GM12878 (cell line): ENCODE data around the gene SMIM27. TPM values are rescaled to one million over a fixed set of nuclear protein-coding genes. Genes with fewer than 3 reads are reported as not detected.
A peak's percentile ranks its signal among the peaks of the same experiment; 100 is the strongest.

Source experiments
- ATAC-seq: fragments of 200-7000 bp; cut with Tn5 transposase; 3 replicates; pipeline ENCODE4 v1.9.1; 2020; ENCODE audit warnings: mild to moderate bottlenecking, moderate library complexity
- BruUV-seq: library from RNA; stranded (reverse); fragments of 400-500 nt; replicated peaks from 2 replicates; lab custom pipeline; 2021; lab: Mats Ljungman, UMichigan
- CTCF ChIA-PET: fragments of 300-600 bp; sonication (Branson Sonifier 250); formaldehyde crosslinking; extraction: SDS; loops from one replicate; lab custom pipeline; 2021; ENCODE audit warnings: inconsistent platforms; lab: Yijun Ruan, JAX
- POLR2A ChIA-PET: fragments of 350-600 bp; formaldehyde crosslinking; extraction: SDS; loops from one replicate; lab custom pipeline; 2021; ENCODE audit warnings: inconsistent platforms; lab: Charles Lee
- RAD21 ChIA-PET: fragments of 300-600 bp; sonication (Branson Sonifier 250); formaldehyde crosslinking; loops from one replicate; lab custom pipeline; 2023; ENCODE audit warnings: antibody characterized with exemption; ENCODE audit not compliant: unreplicated experiment; lab: Charles Lee
- SMC1A ChIA-PET: fragments of 300-600 bp; sonication (Branson Sonifier 250); formaldehyde crosslinking; loops from one replicate; lab custom pipeline; 2023; ENCODE audit not compliant: unreplicated experiment, uncharacterized antibody; lab: Charles Lee
- DNase-seq: peaks from one replicate; pipeline ENCODE4 v3.0.0-alpha.2; 2011; ENCODE audit warnings: low read depth, low spot score
- FAIRE-seq: peaks from 3 replicates; lab custom pipeline; 2011; peaks lifted over from hg19 to GRCh38; lab: Jason Lieb, UNC
- H2AFZ ChIP-seq: 2 replicates; pipeline ENCODE4 v1.6.0; 2011; ENCODE audit warnings: low read depth, low read length, control low read depth; ENCODE audit not compliant: control insufficient read depth
- H3K27ac ChIP-seq: 2 replicates; pipeline ENCODE4 v1.5.1; 2011; ENCODE audit warnings: control low read depth; ENCODE audit not compliant: control insufficient read depth, insufficient read depth
- H3K27me3 ChIP-seq, 2 experiments: replicated peaks in 1 of 2; 2 replicates each; pipeline versions ENCODE4 v1.6.0 to v1.6.1; 2011; ENCODE audit warnings: low read length in 1 of 2; ENCODE audit not compliant: control insufficient read depth in 2 of 2, insufficient read depth in 2 of 2
- H3K36me3 ChIP-seq, 2 experiments: 2 replicates each; pipeline ENCODE4 v1.5.1; 2011; ENCODE audit warnings: low read length in 1 of 2; ENCODE audit not compliant: control insufficient read depth in 2 of 2, insufficient read depth in 2 of 2
- H3K4me1 ChIP-seq: 2 replicates; pipeline ENCODE4 v1.6.1; 2011; ENCODE audit warnings: mild to moderate bottlenecking, low read length, moderate library complexity, mixed read lengths; ENCODE audit not compliant: control insufficient read depth, insufficient read depth
- H3K4me2 ChIP-seq: 2 replicates; pipeline ENCODE4 v1.6.0; 2011; ENCODE audit warnings: control low read depth; ENCODE audit not compliant: control insufficient read depth, insufficient read depth
- H3K4me3 ChIP-seq: fragments of 200-600 bp; sonication (generic); 2 replicates; pipeline ENCODE4 v1.5.1; 2016
- H3K79me2 ChIP-seq: 2 replicates; pipeline ENCODE4 v1.6.0; 2011; ENCODE audit warnings: low read length; ENCODE audit not compliant: control insufficient read depth, insufficient read depth
- H3K9ac ChIP-seq: 2 replicates; pipeline ENCODE4 v1.8.0; 2011; ENCODE audit warnings: low read length, control low read depth, mixed read lengths; ENCODE audit not compliant: control insufficient read depth, insufficient read depth
- H3K9me3 ChIP-seq: replicated peaks from 3 replicates; pipeline ENCODE4 v1.5.1; 2011; ENCODE audit warnings: mild to moderate bottlenecking, low read length; ENCODE audit not compliant: control insufficient read depth, insufficient read depth
- H4K20me1 ChIP-seq: 2 replicates; pipeline ENCODE4 v1.6.0; 2011; ENCODE audit not compliant: control insufficient read depth, insufficient read depth
- ASH2L ChIP-seq: fragments of 300-600, 200-600 bp; sonication (generic); IDR thresholded peaks from 2 replicates; pipeline ENCODE4 v1.6.1; 2017; ENCODE audit warnings: low read depth, mild to moderate bottlenecking, borderline replicate concordance
- ATF7 ChIP-seq: fragments of 450-650 bp; IDR thresholded peaks from 2 replicates; pipeline ENCODE4 v1.6.1; 2016; ENCODE audit warnings: low read depth, mild to moderate bottlenecking
- BHLHE40 ChIP-seq, 2 experiments: fragments of 450-650 bp in 1 of 2; IDR thresholded peaks; 2 replicates each; pipeline ENCODE4 v1.6.1; 2011 to 2017; ENCODE audit warnings: low read depth in 2 of 2, borderline replicate concordance in 1 of 2, improper control_type of control experiment in 1 of 2, low read length in 1 of 2, mild to moderate bottlenecking in 1 of 2
- BRCA1 ChIP-seq: IDR thresholded peaks from 2 replicates; pipeline ENCODE4 v1.6.1; 2011; ENCODE audit warnings: low read depth, low read length, improper control_type of control experiment
- CTCF ChIP-seq, 3 experiments: IDR thresholded peaks in 2 of 3; conservative IDR thresholded peaks in 1 of 3; 2 replicates each; pipeline ENCODE4 v1.5.1; 2011; ENCODE audit warnings: low read depth in 3 of 3, low read length in 3 of 3, mild to moderate bottlenecking in 3 of 3, control low read depth in 2 of 3, moderate library complexity in 2 of 3, inconsistent platforms in 1 of 3, mixed read lengths in 1 of 3; ENCODE audit not compliant: control insufficient read depth in 2 of 3, insufficient read depth in 1 of 3; ENCODE audit errors: extremely low read depth in 1 of 3
- FOXK2 ChIP-seq: fragments of 450-650 bp; IDR thresholded peaks from 2 replicates; pipeline ENCODE4 v1.6.1; 2017; ENCODE audit warnings: mild to moderate bottlenecking, moderate library complexity
- MEF2B ChIP-seq: fragments of 450-650 bp; IDR thresholded peaks from 2 replicates; pipeline ENCODE4 v1.6.1; 2018; ENCODE audit warnings: mild to moderate bottlenecking, moderate library complexity; ENCODE audit not compliant: partially characterized antibody, poor library complexity, severe bottlenecking
- NFIC ChIP-seq: IDR thresholded peaks from 2 replicates; pipeline ENCODE4 v1.6.1; 2012; ENCODE audit warnings: low read depth, mild to moderate bottlenecking, inconsistent platforms, low read length, moderate library complexity
- PML ChIP-seq: IDR thresholded peaks from 2 replicates; pipeline ENCODE4 v1.6.1; 2012; ENCODE audit warnings: low read length, inconsistent platforms
- POLR2A ChIP-seq: IDR thresholded peaks from 2 replicates; pipeline ENCODE4 v1.6.1; 2011; ENCODE audit warnings: low read depth, mild to moderate bottlenecking, low read length
- STAT3 ChIP-seq: IDR thresholded peaks from 2 replicates; pipeline ENCODE4 v1.6.1; 2011; ENCODE audit warnings: low read depth, low read length, improper control_type of control experiment
- ZNF207 ChIP-seq: fragments of 450-650 bp; IDR thresholded peaks from 2 replicates; pipeline ENCODE4 v1.6.1; 2014; ENCODE audit warnings: antibody characterized with exemption, mild to moderate bottlenecking, borderline replicate concordance
- ZNF217 ChIP-seq: fragments of 450-650 bp; IDR thresholded peaks from 2 replicates; pipeline ENCODE4 v1.6.1; 2017; ENCODE audit warnings: antibody characterized with exemption, mild to moderate bottlenecking
- WGBS: methylation state at CpG from one replicate; pipeline ENCODE4 v1.1.6; 2016; ENCODE audit warnings: low lambda C conversion rate; ENCODE audit not compliant: insufficient replicate concordance, insufficient coverage; ENCODE audit errors: missing lambda C conversion rate; 5-methylcytosine and 5-hydroxymethylcytosine counted together
- in situ Hi-C: fragments of 300-500 bp; cut with MboI; formaldehyde crosslinking; loops from 9 replicates; pipeline ENCODE4 v1.14.3; 2018; ENCODE audit warnings: mixed read lengths
- intact Hi-C: fragments of 100-400 bp; cut with micrococcal nuclease; formaldehyde crosslinking; loops from one replicate; pipeline ENCODE4 v1.14.2; 2022; ENCODE audit not compliant: unreplicated experiment
- polyA plus RNA-seq, 11 experiments: library from polyadenylated mRNA; depleted of rRNA in 4 of 11; unstranded in 6 of 11; stranded (reverse) in 5 of 11; fragments of >200 nt; fragmentation: Nextera tagmentation in 4 of 11; fragmentation: Illumina TruSeq in 1 of 11; extraction: Ambion mirVana in 4 of 11; extraction: Trizol in 1 of 11; gene quantifications; 1 replicate in 1 of 11; 2 replicates in 10 of 11; pipeline versions ENCODE4 v1.2.1 to v1.2.3, GENCODE V29; 2011 to 2016; ENCODE audit warnings: inconsistent platforms in 2 of 11, missing spikeins in 2 of 11, low read depth in 1 of 11
- total RNA-seq, 4 experiments: library from RNA; depleted of rRNA in 3 of 4; stranded (reverse); fragments of >200 nt in 3 of 4; fragmentation: Illumina TruSeq in 1 of 4; extraction: Trizol in 1 of 4; gene quantifications; 2 replicates each; pipeline versions ENCODE4 v1.2.1 to v1.2.3, GENCODE V29; 2013 to 2021

SMIM27 gene
- total and polyA plus RNA-seq, 10 of the 15 experiments (the other 5 are each of a cell fraction or from before 2014, with no cell fraction given): 12.2 to 47.3 (median 26.5) TPM

GRCh38 chr9:32525709-32526030 is 26.5 kb upstream of the SMIM27 start:
- H4K20me1 ChIP-seq: no peaks in the 10 kb centered on the region
- in situ Hi-C loops: no loop called here
- no peaks in the 10 kb centered on the region for H3K36me3 ChIP-seq
- no TSS peak for BruUV-seq
- no peak for TF ChIP-seq ZNF217
- TF ChIP-seq FOXK2: no peak
- 0 out of 2 replicates have a peak, but pooled peaks have one; percentile 4 for TF ChIP-seq PML
- peak overlapping the region; percentile 86 for H3K4me2 ChIP-seq
- FAIRE-seq (no peak), DNase-seq (peak; percentile 7), ATAC-seq (peak; percentile 7; the same call in 2 of the 3 replicates)
- WGBS: 0% methylated on average over 4 of the region's 4 CpGs
- peak overlapping the region; percentile 85 for H2AFZ ChIP-seq
- no peaks in the 10 kb centered on the region; the same call in 1 of the 2 replicates for H3K4me1 ChIP-seq
- peak overlapping the region; percentile 89 for H3K9ac ChIP-seq
- peak overlapping the region; percentile 84 for H3K27ac ChIP-seq
- peak overlapping the region; percentile 98 for H3K4me3 ChIP-seq
- ChIA-PET CTCF (interaction anchor here (0.6 to 3.3 kb wide), 14 partner anchors 17 to 274 kb away, joined by 3 to 58 read pairs (median 9); partner anchors contain the start of genes ACO1, NDUFB6, SMIM27 and TOPORS), RAD21 (interaction anchor here (0.8 to 2.5 kb wide), 8 partner anchors 13 to 148 kb away, joined by 4 to 36 read pairs (median 10); partner anchors contain the start of genes ACO1 and NDUFB6), POLR2A (interaction anchor here (0.7 to 3.3 kb wide), 9 partner anchors 11 to 500 kb away, joined by 3 to 19 read pairs (median 5); partner anchors contain the start of genes ACO1, DNAJA1, SMIM27 and TOPORS), SMC1A (interaction anchor here (1.1 to 4.4 kb wide), 10 partner anchors 19 to 146 kb away, joined by 3 to 40 read pairs (median 6); partner anchors contain the start of genes ACO1, NDUFB6, SMIM27 and TOPORS)
- H3K27me3 ChIP-seq: no peaks in the 10 kb centered on the region
- no peaks in the 10 kb centered on the region; the same call in 2 of the 3 replicates for H3K9me3 ChIP-seq
- intact Hi-C loops: loop anchor here (1.0 to 2.0 kb wide), 3 partner anchors 27 to 147 kb away; partner anchors contain the start of genes NDUFB6, SMIM27 and TOPORS
- peaks cover 25% of the 10 kb centered on the region for H3K79me2 ChIP-seq

GRCh38 chr9:32526041-32526706 is 26.0 kb upstream of the SMIM27 start, which contains the start of gene RIGI:
Gene RIGI, minus strand, starts transcription at chr9:32526196. Its CDS starts 30 bp downstream, at chr9:32526166.
- in situ Hi-C loops: no loop called here
- no TSS peak for BruUV-seq
- DNase-seq (peak; percentile 51), FAIRE-seq (no peak), ATAC-seq (peak; percentile 76)
- Histone ChIP-seq H3K4me2 (peak within 1 kb of the TSS; percentile 86), H3K27me3 (no peaks in the 10 kb centered on the region), H3K9me3 (no peaks in the 10 kb centered on the region; the same call in 2 of the 3 replicates), H3K4me3 (peak within 1 kb of the TSS; percentile 98), H3K27ac (peak within 1 kb of the TSS; percentile 84), H3K9ac (peak within 1 kb of the TSS; percentile 89), H3K36me3 (no peaks in the 10 kb centered on the region), H2AFZ (peak within 1 kb of the TSS; percentile 85), H3K4me1 (no peaks in the 10 kb centered on the region; the same call in 1 of the 2 replicates), H3K79me2 (peaks cover 25% of the 10 kb centered on the region), H4K20me1 (no peaks in the 10 kb centered on the region)
- CTCF ChIA-PET: interaction anchor here (0.6 to 3.3 kb wide), 13 partner anchors 18 to 275 kb away, joined by 3 to 58 read pairs (median 11); partner anchors contain the start of genes ACO1, NDUFB6, SMIM27 and TOPORS
- WGBS: under 1% methylated on average over 37 of the region's 37 CpGs
- POLR2A ChIA-PET: interaction anchor here (0.7 to 3.3 kb wide), 13 partner anchors 9 to 499 kb away, joined by 3 to 19 read pairs (median 4); partner anchors contain the start of genes ACO1, DNAJA1, SMIM27 and TOPORS
- intact Hi-C loops: loop anchor here (1.0 kb wide), 2 partner anchors 26 to 148 kb away; partner anchors contain the start of genes SMIM27 and TOPORS
- SMC1A ChIA-PET: interaction anchor here (0.6 to 4.4 kb wide), 10 partner anchors 19 to 147 kb away, joined by 3 to 40 read pairs (median 6); partner anchors contain the start of genes ACO1, NDUFB6, SMIM27 and TOPORS
- RAD21 ChIA-PET: interaction anchor here (0.5 to 2.5 kb wide), 10 partner anchors 11 to 148 kb away, joined by 3 to 36 read pairs (median 6); partner anchors contain the start of genes ACO1 and NDUFB6
- TF ChIP-seq ASH2L (peak; percentile 100), MEF2B (peak; percentile 38), CTCF (IDR thresholded peaks at IDR 0.05 in 2 of 3, conservative IDR thresholded peaks at IDR 0.05 in 1 of 3; ENCODE audit: control insufficient read depth in 2 of 3, extremely low read depth in 1 of 3, insufficient read depth in 1 of 3, low read depth in 3 of 3, low read length in 3 of 3) (peak; percentile 24 to 39 (median 34); a peak in 5 of 6 replicates), POLR2A (peak; percentile 62), ZNF207 (no peak), BHLHE40 (IDR thresholded peaks at IDR 0.05; ENCODE audit: borderline replicate concordance in 1 of 2, low read depth in 2 of 2, low read length in 1 of 2) (no peak), STAT3 (no peak), BRCA1 (no peak), NFIC (peak; percentile 32; the same call in 1 of the 2 replicates), ATF7 (0 out of 2 replicates have a peak, but pooled peaks have one; percentile 24)
